Muscle of arm (tissue), 12 donors: ENCODE data around the gene SMPDL3B. TPM values are rescaled to one million over a fixed set of nuclear protein-coding genes. Genes with fewer than 3 reads are reported as not detected.
A peak's percentile ranks its signal among the peaks of the same experiment; 100 is the strongest.

Experiments used
- DNase-seq: peaks from one replicate; pipeline ENCODE4 v3.0.0-alpha.2; 2013
- polyA plus RNA-seq, 12 donors: library from polyadenylated mRNA; unstranded; fragments of 120-200 nt; gene quantifications; one replicate each; pipeline ENCODE4 v1.2.1, GENCODE V29; 2013; ENCODE audit not compliant: insufficient read length in 12 of 12

The SMPDL3B gene
- polyA plus RNA-seq, 12 donors = 0.09 to 1.5 (median 0.17) TPM; not detected in 4

DNA sequence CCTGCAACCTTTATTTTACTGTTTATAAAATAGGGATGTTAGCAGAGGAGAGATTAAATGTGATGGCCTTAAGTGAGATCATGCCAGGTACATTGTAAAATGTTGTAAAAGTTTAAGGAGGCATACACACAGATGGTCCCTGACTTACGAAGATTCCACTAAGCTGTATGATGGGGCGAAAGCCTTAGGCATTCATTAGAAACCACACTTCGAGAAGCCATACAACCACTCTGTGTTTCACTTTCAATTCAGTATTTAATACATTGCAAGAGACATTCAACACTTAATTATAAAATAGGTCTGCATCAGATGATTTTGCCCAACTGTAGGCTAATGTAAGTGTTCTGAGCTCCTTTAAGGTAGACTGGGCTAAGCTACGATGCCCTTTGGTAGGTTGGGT is 3.7 kb downstream of the SMPDL3B start:
- DNase-seq = no peak

DNA sequence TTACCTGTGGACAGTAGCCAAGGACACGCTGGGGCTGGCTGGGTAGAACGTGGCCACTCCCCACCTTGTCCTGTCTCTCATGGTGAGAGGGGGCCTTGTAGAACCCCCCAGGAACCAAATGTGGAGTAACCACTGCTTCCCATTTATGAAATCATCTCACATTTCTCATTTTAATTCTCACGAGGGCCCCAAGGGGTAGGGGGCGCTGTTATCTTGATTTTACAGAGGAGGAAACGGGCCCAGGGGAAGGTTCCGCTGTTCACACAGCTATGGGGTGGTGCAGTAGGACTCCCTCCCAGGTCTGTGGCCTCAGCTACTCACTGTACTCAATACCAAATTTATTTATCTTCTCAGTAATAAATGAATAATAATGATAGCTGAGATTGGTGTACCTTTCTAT is 5.5 kb downstream of the SMPDL3B start:
- DNase-seq = no peak

DNA sequence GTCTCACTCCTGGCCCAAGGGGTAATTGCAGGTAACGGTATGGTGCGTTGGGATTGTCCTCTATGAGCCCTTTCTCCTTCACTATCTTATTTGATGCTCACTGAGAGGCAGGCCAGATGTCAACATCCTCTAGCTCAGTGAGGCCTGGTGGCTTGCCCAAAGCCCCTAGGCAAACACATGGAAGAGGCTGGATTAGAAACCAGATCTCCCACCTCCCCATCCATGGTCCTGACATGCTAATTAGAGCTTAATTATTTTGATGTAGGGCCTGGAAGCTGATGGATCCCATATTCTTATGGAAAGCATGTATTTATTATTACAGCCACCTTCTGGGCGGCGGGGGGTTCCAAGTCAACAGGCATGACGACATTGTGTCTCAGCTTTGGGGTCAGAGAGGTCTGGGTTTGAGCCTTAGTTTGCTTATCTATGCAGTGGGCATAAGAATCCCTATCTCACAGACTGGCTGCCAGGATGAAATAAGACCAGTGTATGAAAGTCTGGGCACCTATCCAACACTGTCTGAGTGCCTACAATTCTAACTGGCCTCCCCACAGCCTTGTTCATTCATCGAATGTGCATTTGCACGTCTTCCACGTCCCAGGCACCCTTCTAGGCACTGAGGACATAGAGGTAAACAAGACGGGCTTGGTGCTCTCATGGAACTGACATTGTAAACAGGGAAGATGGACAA is 6.2 kb downstream of the SMPDL3B start:
- no peak for DNase-seq

DNA sequence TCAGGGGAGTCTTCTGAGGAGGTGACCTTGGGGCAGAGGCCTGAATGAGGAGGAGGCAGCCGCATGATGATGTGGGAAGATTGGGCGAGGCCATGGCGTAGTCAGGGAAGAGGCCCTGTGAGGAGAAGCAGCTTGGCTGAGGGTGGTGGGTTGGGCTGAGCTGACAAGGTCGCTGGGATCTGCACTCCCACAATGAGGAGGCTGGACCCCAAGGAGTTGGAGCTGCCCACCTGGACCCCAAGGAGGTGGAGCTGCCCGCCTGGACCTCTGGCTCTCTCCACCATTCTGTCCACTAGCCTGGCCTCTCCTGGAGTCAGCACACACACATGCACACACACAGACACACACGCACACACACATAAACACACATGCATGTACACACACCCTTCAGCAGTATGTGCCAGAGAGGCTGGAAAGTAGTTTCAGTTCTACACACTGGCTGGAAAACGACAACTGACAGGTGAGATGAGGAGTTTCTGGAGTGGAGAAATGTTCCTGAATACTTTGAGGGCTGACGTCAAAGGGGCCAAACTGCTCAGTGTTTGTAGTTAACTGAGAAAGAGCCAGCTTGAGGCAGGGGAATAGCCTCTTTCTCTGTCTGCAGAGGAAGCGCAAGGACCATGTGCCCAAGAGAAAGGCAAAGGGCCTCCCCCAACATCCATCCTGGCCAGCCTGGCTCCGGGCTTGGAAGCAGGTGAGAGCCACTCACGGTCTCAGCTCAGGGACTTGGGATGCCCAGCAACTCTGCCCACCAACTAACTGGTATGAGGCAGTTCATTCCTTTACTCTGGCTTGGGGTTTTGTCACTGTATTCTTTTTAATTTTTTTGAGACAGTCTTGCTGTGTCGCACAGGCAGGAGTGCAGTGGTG is 7.1 kb downstream of the SMPDL3B start:
- no peak for DNase-seq

DNA sequence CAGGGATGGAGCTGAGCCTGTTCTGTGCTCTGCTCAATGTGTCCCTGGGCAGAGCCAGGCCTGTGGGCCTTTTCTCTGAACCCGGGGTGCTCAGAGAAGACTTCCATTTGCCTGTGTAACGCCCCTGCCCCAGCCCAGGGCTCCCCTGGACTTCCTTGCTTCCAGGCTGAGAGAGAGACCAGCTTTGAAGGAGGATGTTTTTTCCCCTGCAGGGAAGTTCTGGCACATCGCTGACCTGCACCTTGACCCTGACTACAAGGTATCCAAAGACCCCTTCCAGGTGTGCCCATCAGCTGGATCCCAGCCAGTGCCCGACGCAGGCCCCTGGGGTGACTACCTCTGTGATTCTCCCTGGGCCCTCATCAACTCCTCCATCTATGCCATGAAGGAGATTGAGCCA is 10.2 kb downstream of the SMPDL3B start:
- DNase-seq = no peak

DNA sequence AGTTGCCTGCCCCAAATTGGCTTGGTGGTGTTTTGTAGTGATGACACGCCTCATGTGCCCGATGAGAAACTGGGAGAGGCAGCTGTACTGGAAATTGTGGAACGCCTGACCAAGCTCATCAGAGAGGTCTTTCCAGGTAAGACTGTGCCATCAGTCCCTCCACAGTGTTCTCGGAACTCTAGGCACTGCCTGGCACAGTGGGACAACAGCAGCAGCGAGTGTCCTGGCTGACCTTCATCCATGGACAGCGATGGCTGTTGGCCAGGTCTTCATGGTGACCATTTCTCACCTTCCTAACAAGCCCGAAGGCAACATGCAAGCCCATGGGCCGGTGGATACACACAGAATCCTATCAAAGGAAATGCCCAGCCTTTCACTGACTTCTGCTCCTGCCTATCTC is 14.2 kb downstream of the SMPDL3B start:
- DNase-seq = no peak

DNA sequence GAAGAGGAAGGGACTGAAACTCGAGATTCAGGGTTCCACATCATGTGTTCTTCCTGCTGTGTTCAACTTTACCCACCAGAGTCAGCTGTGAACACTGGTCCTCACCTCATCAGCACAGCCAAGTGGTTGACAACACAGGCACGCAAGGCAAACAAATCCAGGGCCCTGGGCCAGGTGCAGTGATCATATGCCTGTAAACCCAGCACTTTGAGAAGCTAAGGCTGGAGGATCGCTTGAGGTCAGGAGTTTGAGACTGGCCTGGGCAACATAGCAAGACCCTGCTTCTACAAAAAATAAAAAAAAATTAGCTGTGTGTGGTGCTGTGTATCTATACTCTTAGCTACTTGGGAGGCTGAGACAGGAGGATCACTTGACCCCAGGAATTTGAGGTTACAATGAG is 16.6 kb downstream of the SMPDL3B start:
- no peak for DNase-seq

DNA sequence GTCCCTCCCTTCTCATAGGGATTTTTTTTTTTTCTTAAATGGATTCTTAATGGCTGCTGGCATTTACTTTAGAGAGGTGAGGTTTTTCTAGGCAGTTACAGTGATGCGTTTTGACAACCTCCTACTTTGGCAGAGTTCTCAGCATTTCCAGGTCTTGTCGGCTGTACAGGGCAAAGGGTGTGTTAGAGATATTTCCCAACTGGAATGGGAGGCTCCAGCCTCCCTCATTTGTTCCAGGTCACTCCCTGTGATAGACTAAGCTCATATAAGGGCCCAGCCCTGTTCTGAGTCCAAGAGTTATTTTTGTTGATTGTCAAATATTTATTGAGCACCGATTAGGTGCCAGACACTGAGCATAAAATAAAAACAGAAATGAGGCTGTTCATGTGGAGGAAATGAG is 17.3 kb downstream of the SMPDL3B start:
- DNase-seq = no peak

DNA sequence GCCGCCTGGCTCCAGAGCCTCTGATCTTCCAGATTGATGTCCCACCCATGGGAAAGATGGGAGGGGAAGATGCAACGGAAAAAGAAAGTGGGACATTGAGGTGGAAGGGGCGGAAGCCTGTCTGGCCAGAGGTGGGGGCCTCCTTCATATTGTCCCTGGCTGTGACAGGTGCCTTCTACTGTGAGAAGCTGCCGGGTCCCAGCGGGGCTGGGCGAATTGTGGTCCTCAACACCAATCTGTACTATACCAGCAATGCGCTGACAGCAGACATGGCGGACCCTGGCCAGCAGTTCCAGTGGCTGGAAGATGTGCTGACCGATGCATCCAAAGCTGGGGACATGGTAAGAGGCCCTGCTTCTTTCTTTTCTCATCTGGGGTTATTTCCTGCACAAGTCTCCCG is 19.4 kb downstream of the SMPDL3B start:
- no peak for DNase-seq

DNA sequence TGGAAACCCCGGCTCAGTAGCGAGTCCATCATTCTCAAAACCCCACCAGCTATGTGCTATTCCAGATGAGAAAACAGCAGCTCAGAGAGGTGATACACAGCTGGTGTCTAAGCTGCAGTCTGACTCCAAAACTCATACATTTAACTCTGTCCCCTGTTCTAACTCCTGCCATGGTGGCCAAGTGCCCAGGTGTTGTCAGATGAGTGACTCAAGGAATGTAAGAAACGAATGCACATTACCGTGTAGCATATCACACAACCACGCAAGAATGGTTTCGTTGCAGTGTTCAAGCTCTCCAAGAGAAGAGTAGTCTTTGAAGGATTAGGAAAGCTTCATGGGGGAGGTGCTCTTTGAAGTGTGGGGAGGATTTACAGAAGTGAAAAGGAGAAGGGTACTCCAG is 20.3 kb downstream of the SMPDL3B start:
- no peak for DNase-seq

DNA sequence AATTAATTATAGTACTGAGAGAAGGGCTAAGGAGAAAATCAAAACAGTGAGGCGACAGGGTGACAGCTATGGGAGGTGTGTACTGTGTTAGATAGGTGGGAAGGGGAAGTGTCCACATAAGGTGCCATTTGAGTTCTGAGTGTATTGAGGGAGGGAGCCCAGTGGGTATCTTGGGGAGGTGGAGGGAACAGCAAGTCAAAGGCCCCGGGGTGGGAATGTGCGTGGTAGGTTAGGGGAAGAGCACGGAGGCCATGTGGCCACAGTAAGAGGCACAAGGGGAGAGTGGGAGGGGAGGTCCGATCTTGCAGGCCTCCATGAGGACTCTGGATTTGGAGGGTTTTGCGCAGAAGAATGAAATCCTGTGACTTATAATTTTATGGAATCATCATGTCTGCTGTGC is 22.0 kb downstream of the SMPDL3B start:
- no peak for DNase-seq

DNA sequence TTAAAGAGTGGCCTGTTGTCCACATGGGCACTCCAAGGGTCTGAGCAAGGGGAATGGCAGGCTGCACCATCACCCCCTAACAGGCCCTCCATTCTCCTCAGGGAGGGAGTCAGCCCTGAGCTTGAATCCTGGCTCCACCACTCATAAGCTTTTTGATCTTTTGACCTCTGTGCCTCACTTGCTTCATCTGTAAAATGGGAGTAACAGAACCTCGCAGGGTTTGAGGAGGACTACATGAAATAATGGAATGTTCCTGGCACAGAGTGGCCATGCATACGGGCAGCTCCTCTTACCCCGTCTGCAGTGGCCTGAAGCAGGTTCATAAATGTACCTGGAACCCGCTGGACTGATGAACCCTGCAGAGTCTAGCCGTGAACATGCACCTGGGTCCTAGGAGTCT is 22.9 kb downstream of the SMPDL3B start:
- no peak for DNase-seq

DNA sequence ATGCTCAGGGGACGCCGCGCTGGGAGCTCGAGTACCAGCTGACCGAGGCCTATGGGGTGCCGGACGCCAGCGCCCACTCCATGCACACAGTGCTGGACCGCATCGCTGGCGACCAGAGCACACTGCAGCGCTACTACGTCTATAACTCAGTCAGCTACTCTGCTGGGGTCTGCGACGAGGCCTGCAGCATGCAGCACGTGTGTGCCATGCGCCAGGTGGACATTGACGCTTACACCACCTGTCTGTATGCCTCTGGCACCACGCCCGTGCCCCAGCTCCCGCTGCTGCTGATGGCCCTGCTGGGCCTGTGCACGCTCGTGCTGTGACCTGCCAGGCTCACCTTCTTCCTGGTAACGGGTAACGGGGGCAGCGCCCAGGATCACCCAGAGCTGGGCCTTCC is 23.7 kb downstream of the SMPDL3B start:
- no peak for DNase-seq

DNA sequence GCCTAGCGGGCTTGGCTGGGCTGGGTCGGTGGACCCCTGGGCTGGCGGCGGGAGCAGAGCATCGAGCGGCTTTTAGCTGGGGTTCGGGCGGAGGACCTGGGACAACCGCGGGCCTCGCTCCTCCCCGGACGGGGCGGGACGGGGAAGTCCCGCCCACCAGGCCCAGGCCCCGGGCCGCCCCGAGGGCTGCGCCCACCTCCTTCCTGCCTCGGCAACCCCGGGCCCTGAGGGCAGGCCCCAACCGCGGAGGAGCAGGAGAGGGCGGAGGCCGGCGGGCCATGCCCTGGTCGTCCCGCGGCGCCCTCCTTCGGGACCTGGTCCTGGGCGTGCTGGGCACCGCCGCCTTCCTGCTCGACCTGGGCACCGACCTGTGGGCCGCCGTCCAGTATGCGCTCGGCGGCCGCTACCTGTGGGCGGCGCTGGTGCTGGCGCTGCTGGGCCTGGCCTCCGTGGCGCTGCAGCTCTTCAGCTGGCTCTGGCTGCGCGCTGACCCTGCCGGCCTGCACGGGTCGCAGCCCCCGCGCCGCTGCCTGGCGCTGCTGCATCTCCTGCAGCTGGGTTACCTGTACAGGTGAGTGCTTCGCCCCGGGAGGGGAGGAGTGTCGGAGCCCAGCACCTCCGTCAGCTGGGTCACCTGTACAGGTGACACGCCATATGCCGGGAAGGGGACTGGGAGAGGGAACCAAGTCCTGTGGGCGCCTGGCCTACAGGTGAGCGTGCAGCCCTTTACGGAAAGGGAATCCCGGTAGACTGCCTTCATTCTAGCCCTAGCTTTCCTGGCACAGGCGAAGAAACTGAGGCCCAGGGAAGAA is 25.2 kb downstream of the SMPDL3B start, which contains the start of gene XKR8:
Gene XKR8, plus strand, starts transcription at position 182 of the 812 bp plus-strand sequence. Its CDS starts 97 bp downstream, at position 279.
- DNase-seq = peak; percentile 85

DNA sequence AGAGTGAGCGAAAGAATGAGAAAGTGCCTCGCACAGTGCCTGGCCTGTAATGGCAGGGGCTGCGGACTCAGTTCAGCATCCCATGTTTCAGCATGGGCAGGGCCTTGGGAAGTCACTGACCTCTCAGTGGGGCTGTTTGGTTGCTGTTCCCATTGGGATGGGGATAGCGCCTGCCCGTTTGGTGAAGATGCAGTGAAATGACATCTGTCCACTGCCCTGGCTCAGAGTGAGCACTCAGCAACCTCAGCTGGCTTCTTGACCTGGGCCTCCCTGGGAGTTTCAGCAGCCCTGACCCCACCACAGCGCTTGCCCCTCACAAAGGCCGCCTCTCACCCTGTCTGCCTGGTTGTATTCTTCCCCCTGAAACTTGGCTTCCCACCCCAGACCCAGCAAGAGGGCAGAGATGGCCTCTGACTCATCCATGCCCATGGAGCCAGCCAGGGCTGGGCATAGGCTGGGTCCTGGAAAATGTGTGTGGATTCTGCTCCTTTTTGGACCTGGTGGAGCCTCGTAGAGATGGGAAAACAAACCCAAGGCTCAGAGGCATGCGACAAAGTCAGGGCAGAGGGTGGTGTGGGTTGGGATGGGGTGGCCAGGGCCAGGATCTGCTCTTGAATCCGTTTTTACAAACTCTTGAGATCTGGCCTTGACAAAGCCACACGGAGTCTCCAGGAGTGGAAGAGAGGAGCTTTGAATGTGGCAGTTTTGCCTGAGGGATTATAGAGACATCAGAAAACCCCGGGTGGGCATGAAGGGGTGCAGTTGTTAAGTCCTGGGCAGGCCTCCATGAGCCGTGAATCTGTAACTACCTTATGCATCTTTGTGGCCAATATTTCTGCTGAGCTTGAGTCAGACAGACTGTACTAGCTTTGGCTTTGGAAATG is 26.2 kb downstream of the SMPDL3B start:
- no peak for DNase-seq

DNA sequence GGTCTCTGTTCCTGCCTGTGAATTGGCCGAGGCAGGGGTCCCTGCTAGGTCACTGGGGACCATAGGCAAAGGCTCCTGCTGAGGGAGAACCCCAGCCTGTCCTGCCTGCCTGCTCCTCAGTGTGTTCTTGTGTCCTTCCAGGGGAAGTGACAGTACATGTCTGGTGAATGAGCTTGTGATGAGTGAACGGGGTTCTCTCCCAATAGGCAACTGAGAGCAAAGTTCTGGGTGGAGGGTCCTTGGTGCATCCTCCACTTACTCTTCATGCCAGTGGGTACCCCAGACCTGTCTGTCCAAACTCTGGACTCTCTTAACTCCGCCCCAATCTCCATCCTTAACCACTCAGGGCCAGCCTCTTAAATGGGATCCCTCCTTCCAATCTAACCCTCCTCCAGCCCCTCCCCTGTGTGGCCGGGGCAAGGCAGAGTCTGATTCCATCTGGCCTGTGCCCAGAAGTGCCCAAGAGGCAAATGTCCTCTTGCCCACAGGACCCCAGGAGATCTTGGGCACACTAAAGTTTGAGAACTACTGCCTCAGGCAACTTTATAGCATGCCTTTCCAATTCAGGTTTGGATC is 26.9 kb downstream of the SMPDL3B start:
- DNase-seq = no peak

DNA sequence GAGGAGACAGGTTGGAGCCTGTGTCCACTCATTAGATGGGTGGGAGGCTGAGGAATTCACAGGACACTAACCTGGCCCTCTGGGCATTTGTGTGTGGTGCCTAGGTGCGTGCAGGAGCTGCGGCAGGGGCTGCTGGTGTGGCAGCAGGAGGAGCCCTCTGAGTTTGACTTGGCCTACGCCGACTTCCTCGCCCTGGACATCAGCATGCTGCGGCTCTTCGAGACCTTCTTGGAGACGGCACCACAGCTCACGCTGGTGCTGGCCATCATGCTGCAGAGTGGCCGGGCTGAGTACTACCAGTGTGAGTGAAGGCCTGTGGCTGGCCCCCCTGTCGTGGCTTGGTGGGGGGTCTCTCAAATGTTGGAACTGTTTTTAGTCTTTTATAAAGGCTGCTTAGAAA is 28.6 kb downstream of the SMPDL3B start:
- no peak for DNase-seq

DNA sequence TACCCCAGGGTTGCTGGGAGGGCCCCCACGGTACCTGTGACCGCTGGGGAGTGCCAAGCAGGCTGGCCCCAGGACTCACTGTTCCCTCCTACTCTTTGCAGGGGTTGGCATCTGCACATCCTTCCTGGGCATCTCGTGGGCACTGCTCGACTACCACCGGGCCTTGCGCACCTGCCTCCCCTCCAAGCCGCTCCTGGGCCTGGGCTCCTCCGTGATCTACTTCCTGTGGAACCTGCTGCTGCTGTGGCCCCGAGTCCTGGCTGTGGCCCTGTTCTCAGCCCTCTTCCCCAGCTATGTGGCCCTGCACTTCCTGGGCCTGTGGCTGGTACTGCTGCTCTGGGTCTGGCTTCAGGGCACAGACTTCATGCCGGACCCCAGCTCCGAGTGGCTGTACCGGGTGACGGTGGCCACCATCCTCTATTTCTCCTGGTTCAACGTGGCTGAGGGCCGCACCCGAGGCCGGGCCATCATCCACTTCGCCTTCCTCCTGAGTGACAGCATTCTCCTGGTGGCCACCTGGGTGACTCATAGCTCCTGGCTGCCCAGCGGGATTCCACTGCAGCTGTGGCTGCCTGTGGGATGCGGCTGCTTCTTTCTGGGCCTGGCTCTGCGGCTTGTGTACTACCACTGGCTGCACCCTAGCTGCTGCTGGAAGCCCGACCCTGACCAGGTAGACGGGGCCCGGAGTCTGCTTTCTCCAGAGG is 31.8 kb downstream of the SMPDL3B start:
- no peak for DNase-seq

DNA sequence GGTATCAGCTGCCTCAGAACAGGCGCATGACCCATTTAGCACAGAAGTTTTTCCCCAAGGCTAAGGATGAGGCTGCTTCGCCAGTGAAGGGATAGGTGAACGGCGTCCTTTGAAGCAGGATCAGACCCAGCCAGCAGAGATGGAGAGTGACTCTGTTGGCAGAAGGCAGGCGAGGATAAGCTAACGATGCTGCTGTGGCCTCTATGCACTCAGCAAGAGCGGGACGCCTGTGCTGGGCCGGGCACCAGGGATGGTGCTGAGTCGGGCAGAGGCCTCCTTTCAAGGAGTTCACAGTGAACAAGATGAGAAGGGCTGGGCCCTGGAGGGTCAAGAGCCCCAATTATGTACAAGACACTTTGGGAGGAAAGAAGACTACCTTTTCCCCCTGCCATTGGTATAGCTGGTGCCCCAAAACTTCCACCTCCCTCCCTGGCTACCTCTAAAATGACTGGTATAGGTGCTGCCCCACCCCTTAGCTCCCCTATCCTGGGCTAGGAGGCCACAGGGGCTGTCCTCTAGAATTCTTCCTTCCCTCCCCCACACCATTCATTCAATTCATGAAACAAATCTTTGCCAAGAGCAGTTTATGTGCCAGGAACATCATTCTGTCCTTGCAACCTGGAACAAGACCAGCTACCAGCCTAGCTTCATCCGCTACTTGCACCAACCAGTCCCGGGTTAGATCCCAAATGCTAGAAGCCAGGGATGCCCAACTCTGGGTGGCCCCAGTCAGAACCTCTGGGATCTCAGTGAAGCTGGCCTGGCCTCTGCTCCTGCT is 32.5 kb downstream of the SMPDL3B start:
- no peak for DNase-seq
